GM13977 (cell line): ENCODE data around the gene POGLUT2.
"Not testable (repeated sequence)": the region's sequence is repeated elsewhere in the genome, so short reads cannot be mapped to it uniquely, and the experiment has no call there.

Source experiments
- DNase-seq: peaks from one replicate; pipeline ENCODE4 v3.0.0; 2012; ENCODE audit warnings: low spot score
- CTCF ChIP-seq: IDR thresholded peaks from 2 replicates; pipeline ENCODE4 v1.5.1; 2012; ENCODE audit warnings: mild to moderate bottlenecking, control low read depth; ENCODE audit not compliant: insufficient read depth; ENCODE audit errors: extremely low read depth, missing control alignments
- in situ Hi-C: fragments of 300-500 bp; cut with MboI; formaldehyde crosslinking; loops from one replicate; pipeline ENCODE4 v1.12.0; 2022; ENCODE audit warnings: low sequenced_read_pairs, low pct_unique_long_range_greater_than_20kb, mixed read lengths, inconsistent platforms; ENCODE audit not compliant: unreplicated experiment

POGLUT2 gene

GRCh38 chr13:102793611-102794355 is 5.0 kb downstream of the POGLUT2 start:
- DNase-seq = no peak
- in situ Hi-C loops = no loop called here
- TF ChIP-seq CTCF = no peak

GRCh38 chr13:102792396-102792795 is 6.4 kb downstream of the POGLUT2 start:
- DNase-seq = no peak
- in situ Hi-C loops = no loop called here
- no peak for TF ChIP-seq CTCF

- TF ChIP-seq CTCF = no peak
- in situ Hi-C loops = no loop called here
Measured at GRCh38 chr13:102788683-102789082, 10.1 kb downstream of the POGLUT2 start.

DNA sequence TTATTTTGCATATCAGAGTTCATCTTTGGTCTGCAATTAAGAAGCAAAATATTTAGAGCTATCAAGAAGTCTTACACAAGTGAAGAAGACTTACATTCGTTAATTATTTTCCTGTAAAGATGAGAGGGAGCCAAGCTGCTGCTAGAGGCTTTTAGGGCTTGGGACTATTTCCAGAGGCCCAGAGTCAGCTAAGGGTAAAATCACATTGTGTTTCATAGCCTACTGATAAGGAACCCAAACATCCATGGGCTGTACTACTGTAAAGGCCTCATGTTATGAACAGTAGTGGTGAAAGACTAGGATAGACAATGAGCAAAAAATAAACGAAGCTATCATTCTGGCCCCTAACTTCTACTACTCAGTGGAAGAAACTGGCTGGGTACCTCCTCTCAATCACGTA is 14.3 kb downstream of the POGLUT2 start:
- no peak for DNase-seq
- in situ Hi-C loops = no loop called here
- TF ChIP-seq CTCF = no peak

More at GRCh38 chr13:102788683-102789082, 10.1 kb downstream of the POGLUT2 start:
- DNase-seq = no peak

- TF ChIP-seq CTCF = no peak
- in situ Hi-C loops = no loop called here
- DNase-seq = no peak
Measured at GRCh38 chr13:102781591-102781990, 17.2 kb downstream of the POGLUT2 start.

DNA sequence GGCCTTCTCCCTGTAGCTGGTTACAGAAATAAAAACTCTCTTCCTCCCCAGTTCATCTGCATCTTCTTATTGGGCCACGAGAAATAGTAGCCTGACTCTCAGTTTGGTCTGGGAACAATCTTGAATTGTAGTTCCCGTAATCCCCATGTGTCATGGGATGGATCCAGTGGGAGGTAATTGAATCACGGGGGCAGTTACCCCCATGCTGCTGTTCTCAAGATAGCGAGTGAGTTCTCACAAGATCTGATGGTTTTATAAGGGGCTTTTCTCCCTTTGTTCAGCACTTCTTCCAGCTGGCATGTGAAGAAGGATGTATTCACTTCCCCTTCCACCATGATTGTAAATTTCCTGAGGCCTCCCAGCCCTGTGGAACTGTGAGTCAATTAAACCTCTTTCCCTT is 18.1 kb downstream of the POGLUT2 start:
- in situ Hi-C loops, DNase-seq: not testable (repeated sequence)

- TF ChIP-seq CTCF = no peak
- DNase-seq = no peak
- in situ Hi-C loops = no loop called here
Measured at GRCh38 chr13:102779436-102780159, 19.2 kb downstream of the POGLUT2 start.
